ENCODE data around the gene ZG16B.

The ZG16B gene

GRCh38 chr16:2854700-2855309 is 24.7 kb downstream of the ZG16B start:
- TF ChIP-seq PPARA (CRISPR knock-in tag; IDR thresholded peaks at IDR 0.05; ENCODE audit: borderline replicate concordance) (no peak), BACH2 (CRISPR knock-in tag; IDR thresholded peaks at IDR 0.05; ENCODE audit: borderline replicate concordance) (no peak), CSDC2 (CRISPR knock-in tag; IDR thresholded peaks at IDR 0.05) (no peak), GLIS3 (CRISPR knock-in tag; IDR thresholded peaks at IDR 0.05) (no peak), ISL1 (CRISPR knock-in tag; IDR thresholded peaks at IDR 0.05) (no peak), RARB (CRISPR knock-in tag; IDR thresholded peaks at IDR 0.05) (no peak), TCF4 (CRISPR knock-in tag; IDR thresholded peaks at IDR 0.05; ENCODE audit: borderline replicate concordance) (no peak), TOX (CRISPR knock-in tag; IDR thresholded peaks at IDR 0.05; ENCODE audit: borderline replicate concordance) (no peak), POU6F1 (CRISPR knock-in tag; IDR thresholded peaks at IDR 0.05; ENCODE audit: borderline replicate concordance, low read depth) (no peak), CSRNP3 (CRISPR knock-in tag; IDR thresholded peaks at IDR 0.05) (no peak), SNAI2 (CRISPR knock-in tag; IDR thresholded peaks at IDR 0.05) (no peak), ZFP3 (CRISPR knock-in tag; IDR thresholded peaks at IDR 0.05) (no peak), ESRRG (CRISPR knock-in tag; IDR thresholded peaks at IDR 0.05) (no peak)
- no peak for ATAC-seq

GRCh38 chr16:2855536-2855935 is 25.4 kb downstream of the ZG16B start:
- TF ChIP-seq PPARA (CRISPR knock-in tag; IDR thresholded peaks at IDR 0.05; ENCODE audit: borderline replicate concordance), result no peak
- TF ChIP-seq TOX (CRISPR knock-in tag; IDR thresholded peaks at IDR 0.05; ENCODE audit: borderline replicate concordance), result no peak
- no peak for TF ChIP-seq CSDC2 (CRISPR knock-in tag; IDR thresholded peaks at IDR 0.05)
- no peak for TF ChIP-seq ISL1 (CRISPR knock-in tag; IDR thresholded peaks at IDR 0.05)
- no peak for TF ChIP-seq ARNTL (CRISPR knock-in tag; IDR thresholded peaks at IDR 0.05; ENCODE audit: borderline replicate concordance, low read depth)
- no peak for TF ChIP-seq ZNF70 (CRISPR knock-in tag; IDR thresholded peaks at IDR 0.05)
- TF ChIP-seq GLIS3 (CRISPR knock-in tag; IDR thresholded peaks at IDR 0.05), result no peak
- no peak for TF ChIP-seq BACH2 (CRISPR knock-in tag; IDR thresholded peaks at IDR 0.05; ENCODE audit: borderline replicate concordance)
- TF ChIP-seq, protein P1, sequence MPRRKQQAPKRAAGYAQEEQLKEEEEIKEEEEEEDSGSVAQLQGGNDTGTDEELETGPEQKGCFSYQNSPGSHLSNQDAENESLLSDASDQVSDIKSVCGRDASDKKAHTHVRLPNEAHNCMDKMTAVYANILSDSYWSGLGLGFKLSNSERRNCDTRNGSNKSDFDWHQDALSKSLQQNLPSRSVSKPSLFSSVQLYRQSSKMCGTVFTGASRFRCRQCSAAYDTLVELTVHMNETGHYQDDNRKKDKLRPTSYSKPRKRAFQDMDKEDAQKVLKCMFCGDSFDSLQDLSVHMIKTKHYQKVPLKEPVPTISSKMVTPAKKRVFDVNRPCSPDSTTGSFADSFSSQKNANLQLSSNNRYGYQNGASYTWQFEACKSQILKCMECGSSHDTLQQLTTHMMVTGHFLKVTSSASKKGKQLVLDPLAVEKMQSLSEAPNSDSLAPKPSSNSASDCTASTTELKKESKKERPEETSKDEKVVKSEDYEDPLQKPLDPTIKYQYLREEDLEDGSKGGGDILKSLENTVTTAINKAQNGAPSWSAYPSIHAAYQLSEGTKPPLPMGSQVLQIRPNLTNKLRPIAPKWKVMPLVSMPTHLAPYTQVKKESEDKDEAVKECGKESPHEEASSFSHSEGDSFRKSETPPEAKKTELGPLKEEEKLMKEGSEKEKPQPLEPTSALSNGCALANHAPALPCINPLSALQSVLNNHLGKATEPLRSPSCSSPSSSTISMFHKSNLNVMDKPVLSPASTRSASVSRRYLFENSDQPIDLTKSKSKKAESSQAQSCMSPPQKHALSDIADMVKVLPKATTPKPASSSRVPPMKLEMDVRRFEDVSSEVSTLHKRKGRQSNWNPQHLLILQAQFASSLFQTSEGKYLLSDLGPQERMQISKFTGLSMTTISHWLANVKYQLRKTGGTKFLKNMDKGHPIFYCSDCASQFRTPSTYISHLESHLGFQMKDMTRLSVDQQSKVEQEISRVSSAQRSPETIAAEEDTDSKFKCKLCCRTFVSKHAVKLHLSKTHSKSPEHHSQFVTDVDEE (CRISPR knock-in tag; IDR thresholded peaks at IDR 0.05), result no peak
- no peak for TF ChIP-seq TCF4 (CRISPR knock-in tag; IDR thresholded peaks at IDR 0.05; ENCODE audit: borderline replicate concordance)
- TF ChIP-seq ZFP3 (CRISPR knock-in tag; IDR thresholded peaks at IDR 0.05), result no peak
- TF ChIP-seq ESRRG (CRISPR knock-in tag; IDR thresholded peaks at IDR 0.05), result no peak
- no peak for ATAC-seq

DNA sequence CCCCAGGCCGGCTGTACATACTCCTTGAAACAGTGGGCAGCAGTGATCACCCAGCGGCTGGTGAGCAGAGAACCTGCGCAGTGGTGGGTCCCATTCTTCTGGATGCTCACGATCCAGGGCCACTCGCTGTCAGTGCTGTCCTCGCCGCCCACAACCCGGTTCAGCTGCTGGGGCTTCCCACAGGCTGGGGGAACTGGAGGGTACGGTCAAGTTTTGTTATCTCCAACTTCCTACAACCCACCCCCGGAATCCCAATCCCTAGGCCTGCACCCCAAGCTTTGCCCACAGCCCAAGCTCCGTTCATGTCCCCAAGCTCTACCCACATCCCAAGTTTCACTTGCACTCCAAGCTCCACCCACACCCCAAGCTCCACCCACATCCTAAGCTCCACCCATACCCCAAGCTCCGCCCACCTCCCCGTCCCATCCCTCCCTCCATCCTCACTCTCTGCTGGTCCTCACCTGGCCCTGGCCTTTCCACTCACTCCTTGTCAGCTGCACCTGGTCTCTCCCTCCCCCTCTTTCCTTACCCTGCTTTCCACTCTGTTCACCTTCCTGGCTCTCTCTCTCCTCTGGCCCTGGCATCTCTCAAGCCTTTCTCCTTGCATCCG is 26.1 kb downstream of the ZG16B start:
- peak; percentile 47 for ATAC-seq
- TF ChIP-seq ZC3H10 (CRISPR knock-in tag; IDR thresholded peaks at IDR 0.05) (no peak), ZNF8 (CRISPR knock-in tag; IDR thresholded peaks at IDR 0.05) (no peak), ZNF565 (CRISPR knock-in tag; conservative IDR thresholded peaks at IDR 0.05; ENCODE audit: low read depth) (no peak), ZNF70 (CRISPR knock-in tag; IDR thresholded peaks at IDR 0.05) (no peak), PPARA (CRISPR knock-in tag; IDR thresholded peaks at IDR 0.05; ENCODE audit: borderline replicate concordance) (no peak), POU6F1 (CRISPR knock-in tag; IDR thresholded peaks at IDR 0.05; ENCODE audit: borderline replicate concordance, low read depth) (no peak), CSRNP3 (CRISPR knock-in tag; IDR thresholded peaks at IDR 0.05) (no peak), ZFP30 (CRISPR knock-in tag; IDR thresholded peaks at IDR 0.05) (no peak), TCF4 (CRISPR knock-in tag; IDR thresholded peaks at IDR 0.05; ENCODE audit: borderline replicate concordance) (no peak), TOX (CRISPR knock-in tag; IDR thresholded peaks at IDR 0.05; ENCODE audit: borderline replicate concordance) (no peak), RARB (CRISPR knock-in tag; IDR thresholded peaks at IDR 0.05) (no peak), ISL1 (CRISPR knock-in tag; IDR thresholded peaks at IDR 0.05) (no peak), ZFP3 (CRISPR knock-in tag; IDR thresholded peaks at IDR 0.05) (no peak), GLIS3 (CRISPR knock-in tag; IDR thresholded peaks at IDR 0.05) (no peak)
- TF ChIP-seq, protein P1 (CRISPR knock-in tag; IDR thresholded peaks at IDR 0.05), result no peak

All from SK-N-SH treated with all-trans-retinoic acid at 6 μM for 48 hours (cell line).